WTC11 (cell line): ENCODE data around the gene SOCS7. TPM values are rescaled to one million over a fixed set of nuclear protein-coding genes. Genes with fewer than 3 reads are reported as not detected.

Experiments
- ATAC-seq: fragments of 200-7000 bp; cut with Tn5 transposase; 2 replicates; pipeline ENCODE4 v1.10.0; 2021; ENCODE audit warnings: mild to moderate bottlenecking, moderate library complexity
- CTCF ChIA-PET: fragments of 300-600 bp; sonication (Branson Sonifier 250); formaldehyde crosslinking; loops from one replicate; lab custom pipeline; 2021; ENCODE audit warnings: antibody characterized with exemption; lab: Charles Lee
- POLR2A ChIA-PET: fragments of 350-600 bp; sonication (Branson Sonifier 250); formaldehyde crosslinking; loops from one replicate; lab custom pipeline; 2021; ENCODE audit warnings: antibody characterized with exemption; lab: Charles Lee
- DNase-seq: peaks from one replicate; pipeline ENCODE4 v3.0.0; 2021; ENCODE audit warnings: low spot score
- H3K27ac Mint-ChIP-seq: 2 replicates; pipeline ENCODE4 v1.8.0; 2021; ENCODE audit warnings: mixed read lengths
- H3K27me3 Mint-ChIP-seq: 2 replicates; pipeline ENCODE4 v1.8.0; 2021; ENCODE audit warnings: low read depth, mild to moderate bottlenecking, moderate library complexity, mixed read lengths
- H3K36me3 Mint-ChIP-seq: 2 replicates; pipeline ENCODE4 v1.8.0; 2021; ENCODE audit warnings: mixed read lengths
- H3K4me1 Mint-ChIP-seq: 2 replicates; pipeline ENCODE4 v1.8.0; 2022; ENCODE audit warnings: mixed read lengths
- H3K4me3 Mint-ChIP-seq: 2 replicates; pipeline ENCODE4 v1.8.0; 2021; ENCODE audit warnings: mild to moderate bottlenecking, moderate library complexity, mixed read lengths
- H3K9me3 Mint-ChIP-seq: 2 replicates; pipeline ENCODE4 v1.8.0; 2021; ENCODE audit warnings: mixed read lengths
- ATF1 ChIP-seq: sonication (generic); formaldehyde crosslinking; IDR thresholded peaks from 2 replicates; pipeline ENCODE4 v1.8.1; 2023; ENCODE audit warnings: mild to moderate bottlenecking, moderate library complexity, missing genetic modification reagents
- CBFB ChIP-seq: sonication (generic); formaldehyde crosslinking; IDR thresholded peaks from 2 replicates; pipeline ENCODE4 v1.8.1; 2022; ENCODE audit warnings: mild to moderate bottlenecking, low read depth, missing genetic modification reagents
- EMX1 ChIP-seq: fragments of 250-450 bp; sonication (Bioruptor Pico); IDR thresholded peaks from 2 replicates; pipeline ENCODE4 v1.8.0; 2021; ENCODE audit warnings: mild to moderate bottlenecking
- ETV6 ChIP-seq: sonication (generic); formaldehyde crosslinking; IDR thresholded peaks from 2 replicates; pipeline ENCODE4 v1.8.1; 2022; ENCODE audit warnings: mild to moderate bottlenecking, missing genetic modification reagents
- FOXP1 ChIP-seq: sonication (generic); formaldehyde crosslinking; IDR thresholded peaks from 2 replicates; pipeline ENCODE4 v1.8.0; 2022; ENCODE audit warnings: missing genetic modification reagents, mild to moderate bottlenecking, moderate library complexity, borderline replicate concordance
- NFE2L1 ChIP-seq: sonication (generic); formaldehyde crosslinking; IDR thresholded peaks from 2 replicates; pipeline ENCODE4 v1.8.1; 2023; ENCODE audit warnings: missing genetic modification reagents
- ZNF121 ChIP-seq: sonication (generic); formaldehyde crosslinking; IDR thresholded peaks from 2 replicates; pipeline ENCODE4 v1.8.0; 2023; ENCODE audit warnings: missing genetic modification reagents
- ZNF219 ChIP-seq: sonication (generic); formaldehyde crosslinking; IDR thresholded peaks from 2 replicates; pipeline ENCODE4 v1.8.0; 2023; ENCODE audit warnings: missing genetic modification reagents, mild to moderate bottlenecking, borderline replicate concordance
- ZNF232 ChIP-seq: sonication (generic); formaldehyde crosslinking; IDR thresholded peaks from 2 replicates; pipeline ENCODE4 v1.8.0; 2022; ENCODE audit warnings: mild to moderate bottlenecking, missing genetic modification reagents
- ZNF263 ChIP-seq: sonication (generic); formaldehyde crosslinking; IDR thresholded peaks from 2 replicates; pipeline ENCODE4 v1.8.1; 2022; ENCODE audit warnings: low read depth, mild to moderate bottlenecking, moderate library complexity, missing genetic modification reagents
- ZNF396 ChIP-seq: fragments of 250-450 bp; sonication (Bioruptor Pico); IDR thresholded peaks from 2 replicates; pipeline ENCODE4 v1.8.0; 2021; ENCODE audit warnings: mild to moderate bottlenecking, moderate library complexity, borderline replicate concordance
- ZNF416 ChIP-seq: fragments of 250-450 bp; sonication (Bioruptor Pico); IDR thresholded peaks from 2 replicates; pipeline ENCODE4 v1.9.0; 2021; ENCODE audit warnings: mild to moderate bottlenecking, inconsistent platforms
- total RNA-seq: library from RNA; stranded (reverse); gene quantifications from 3 replicates; pipeline ENCODE4 v1.2.3, GENCODE V29; 2021
- TF ChIP-seq, protein P1 (sequence below): sonication (generic); formaldehyde crosslinking; IDR thresholded peaks from 2 replicates; pipeline ENCODE4 v1.8.1; 2023; ENCODE audit warnings: mild to moderate bottlenecking, missing genetic modification reagents, borderline replicate concordance
- TF ChIP-seq, protein P2 (sequence below): sonication (generic); formaldehyde crosslinking; IDR thresholded peaks from 2 replicates; pipeline ENCODE4 v1.8.1; 2022; ENCODE audit warnings: low read depth, missing genetic modification reagents, borderline replicate concordance
- TF ChIP-seq, protein P3 (sequence below): sonication (generic); formaldehyde crosslinking; conservative IDR thresholded peaks from 2 replicates; pipeline ENCODE4 v1.8.1; 2022; ENCODE audit warnings: mild to moderate bottlenecking, missing genetic modification reagents
- TF ChIP-seq, protein P4 (sequence below): sonication (generic); formaldehyde crosslinking; IDR thresholded peaks from 2 replicates; pipeline ENCODE4 v1.8.1; 2022; ENCODE audit warnings: mild to moderate bottlenecking, moderate library complexity, missing genetic modification reagents
- TF ChIP-seq, protein P5 (sequence below): sonication (generic); formaldehyde crosslinking; IDR thresholded peaks from 2 replicates; pipeline ENCODE4 v1.8.0; 2022; ENCODE audit warnings: mild to moderate bottlenecking, missing genetic modification reagents
- TF ChIP-seq, protein P6 (sequence below): fragments of 250-450 bp; sonication (Bioruptor Pico); IDR thresholded peaks from 2 replicates; pipeline ENCODE4 v1.9.0; 2021; ENCODE audit warnings: mild to moderate bottlenecking, borderline replicate concordance
- TF ChIP-seq, protein P7 (sequence below): sonication (generic); formaldehyde crosslinking; IDR thresholded peaks from 2 replicates; pipeline ENCODE4 v1.8.1; 2023; ENCODE audit warnings: mild to moderate bottlenecking, moderate library complexity, missing genetic modification reagents

SOCS7 gene
- total RNA-seq, 1 experiment from 2014 or later, result 33.6 TPM

DNA sequence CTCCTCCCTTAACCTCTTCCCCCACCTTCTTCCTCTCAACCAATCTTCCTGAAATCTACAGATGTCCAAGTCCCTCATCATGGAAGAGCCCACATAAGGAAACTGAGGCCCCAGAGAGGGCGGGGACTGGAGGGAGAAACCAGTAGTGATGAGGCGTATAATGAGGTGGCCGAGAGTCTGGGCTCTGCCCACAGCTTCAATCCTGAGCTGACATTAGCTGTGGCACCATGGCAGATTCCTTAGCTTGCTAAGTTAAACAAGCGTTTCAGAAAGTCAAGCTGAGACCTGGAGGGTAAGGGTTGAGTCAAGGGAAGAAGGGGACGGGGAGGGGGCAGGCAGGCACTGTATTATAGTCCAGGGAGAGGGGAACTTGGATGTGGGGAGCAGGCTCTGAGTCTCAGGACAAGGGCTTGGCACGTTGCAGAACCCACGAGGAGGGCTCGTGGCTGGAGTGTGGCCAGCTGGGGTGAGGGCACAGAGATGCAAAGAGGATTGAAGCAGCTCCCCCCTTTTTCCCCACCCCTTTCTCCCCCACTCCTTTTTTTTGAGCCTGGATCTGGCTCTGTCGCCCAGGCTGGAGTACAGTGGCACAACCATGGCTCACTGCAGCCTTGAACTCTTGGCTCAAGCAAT lies 89.9 kb downstream of the SOCS7 start:
- Mint-ChIP-seq H3K4me3 (peak overlapping the region; percentile 22; the same call in 1 of the 2 replicates), H3K4me1 (peaks cover 60% of the 10 kb centered on the region), H3K9me3 (no peaks in the 10 kb centered on the region), H3K27ac (peak overlapping the region; percentile 95), H3K36me3 (no peaks in the 10 kb centered on the region), H3K27me3 (no peaks in the 10 kb centered on the region)
- CTCF ChIA-PET, result interaction anchor here (0.7 to 4.3 kb wide), 14 partner anchors 10 to 231 kb away, joined by 3 to 44 read pairs (median 6); partner anchors contain the start of gene ARHGAP23
- TF ChIP-seq ZNF121 (peak; percentile 54; the same call in 1 of the 2 replicates), NFE2L1 (CRISPR knock-in tag) (no peak), ZNF263 (CRISPR knock-in tag) (peak; percentile 90; the same call in 1 of the 2 replicates), ETV6 (CRISPR knock-in tag) (peak; percentile 8; the same call in 1 of the 2 replicates)
- TF ChIP-seq, protein P1, sequence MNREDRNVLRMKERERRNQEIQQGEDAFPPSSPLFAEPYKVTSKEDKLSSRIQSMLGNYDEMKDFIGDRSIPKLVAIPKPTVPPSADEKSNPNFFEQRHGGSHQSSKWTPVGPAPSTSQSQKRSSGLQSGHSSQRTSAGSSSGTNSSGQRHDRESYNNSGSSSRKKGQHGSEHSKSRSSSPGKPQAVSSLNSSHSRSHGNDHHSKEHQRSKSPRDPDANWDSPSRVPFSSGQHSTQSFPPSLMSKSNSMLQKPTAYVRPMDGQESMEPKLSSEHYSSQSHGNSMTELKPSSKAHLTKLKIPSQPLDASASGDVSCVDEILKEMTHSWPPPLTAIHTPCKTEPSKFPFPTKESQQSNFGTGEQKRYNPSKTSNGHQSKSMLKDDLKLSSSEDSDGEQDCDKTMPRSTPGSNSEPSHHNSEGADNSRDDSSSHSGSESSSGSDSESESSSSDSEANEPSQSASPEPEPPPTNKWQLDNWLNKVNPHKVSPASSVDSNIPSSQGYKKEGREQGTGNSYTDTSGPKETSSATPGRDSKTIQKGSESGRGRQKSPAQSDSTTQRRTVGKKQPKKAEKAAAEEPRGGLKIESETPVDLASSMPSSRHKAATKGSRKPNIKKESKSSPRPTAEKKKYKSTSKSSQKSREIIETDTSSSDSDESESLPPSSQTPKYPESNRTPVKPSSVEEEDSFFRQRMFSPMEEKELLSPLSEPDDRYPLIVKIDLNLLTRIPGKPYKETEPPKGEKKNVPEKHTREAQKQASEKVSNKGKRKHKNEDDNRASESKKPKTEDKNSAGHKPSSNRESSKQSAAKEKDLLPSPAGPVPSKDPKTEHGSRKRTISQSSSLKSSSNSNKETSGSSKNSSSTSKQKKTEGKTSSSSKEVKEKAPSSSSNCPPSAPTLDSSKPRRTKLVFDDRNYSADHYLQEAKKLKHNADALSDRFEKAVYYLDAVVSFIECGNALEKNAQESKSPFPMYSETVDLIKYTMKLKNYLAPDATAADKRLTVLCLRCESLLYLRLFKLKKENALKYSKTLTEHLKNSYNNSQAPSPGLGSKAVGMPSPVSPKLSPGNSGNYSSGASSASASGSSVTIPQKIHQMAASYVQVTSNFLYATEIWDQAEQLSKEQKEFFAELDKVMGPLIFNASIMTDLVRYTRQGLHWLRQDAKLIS (CRISPR knock-in tag), result no peak
- POLR2A ChIA-PET, result interaction anchor here (0.9 to 2.7 kb wide), 5 partner anchors 9 to 67 kb away, joined by 3 to 28 read pairs (median 4); partner anchors contain the start of gene ARHGAP23
- DNase-seq, result no peak
- ATAC-seq, result peak; percentile 9; the same call in 1 of the 2 replicates

DNA sequence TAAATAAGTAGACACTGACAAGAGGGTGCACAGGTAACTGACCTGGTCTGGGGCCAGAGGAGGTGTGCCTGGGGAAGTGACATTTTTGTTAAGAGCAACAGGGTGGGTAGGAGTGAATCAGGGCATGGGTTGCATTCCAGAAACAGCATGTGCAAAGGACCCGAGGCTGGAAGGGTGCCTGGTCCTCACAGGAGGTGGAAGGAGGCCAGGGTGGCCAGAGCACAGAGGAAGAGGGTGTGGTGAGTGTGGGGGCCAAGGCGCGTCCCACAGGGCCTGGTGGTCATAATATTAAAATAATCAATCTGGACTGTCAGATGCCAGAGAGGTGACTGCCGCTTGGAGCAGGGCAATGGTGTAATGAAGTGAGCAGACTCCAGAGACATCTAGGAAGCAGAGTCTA lies 90.9 kb downstream of the SOCS7 start:
- CTCF ChIA-PET, result interaction anchor here (1.4 to 4.3 kb wide), 7 partner anchors 9 to 116 kb away, joined by 5 to 44 read pairs (median 13); no protein-coding TSS in a partner anchor
- ATAC-seq, result no peak
- peak overlapping the region; percentile 58 for H3K27ac Mint-ChIP-seq
- TF ChIP-seq, protein P2, sequence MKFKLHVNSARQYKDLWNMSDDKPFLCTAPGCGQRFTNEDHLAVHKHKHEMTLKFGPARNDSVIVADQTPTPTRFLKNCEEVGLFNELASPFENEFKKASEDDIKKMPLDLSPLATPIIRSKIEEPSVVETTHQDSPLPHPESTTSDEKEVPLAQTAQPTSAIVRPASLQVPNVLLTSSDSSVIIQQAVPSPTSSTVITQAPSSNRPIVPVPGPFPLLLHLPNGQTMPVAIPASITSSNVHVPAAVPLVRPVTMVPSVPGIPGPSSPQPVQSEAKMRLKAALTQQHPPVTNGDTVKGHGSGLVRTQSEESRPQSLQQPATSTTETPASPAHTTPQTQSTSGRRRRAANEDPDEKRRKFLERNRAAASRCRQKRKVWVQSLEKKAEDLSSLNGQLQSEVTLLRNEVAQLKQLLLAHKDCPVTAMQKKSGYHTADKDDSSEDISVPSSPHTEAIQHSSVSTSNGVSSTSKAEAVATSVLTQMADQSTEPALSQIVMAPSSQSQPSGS (CRISPR knock-in tag), result no peak
- TF ChIP-seq CBFB (CRISPR knock-in tag) (no peak), ZNF416 (CRISPR knock-in tag) (no peak), ZNF232 (no peak), ATF1 (CRISPR knock-in tag) (no peak), FOXP1 (no peak), EMX1 (CRISPR knock-in tag) (no peak), ZNF219 (CRISPR knock-in tag) (no peak), ZNF396 (CRISPR knock-in tag) (no peak)
- TF ChIP-seq, protein P3, sequence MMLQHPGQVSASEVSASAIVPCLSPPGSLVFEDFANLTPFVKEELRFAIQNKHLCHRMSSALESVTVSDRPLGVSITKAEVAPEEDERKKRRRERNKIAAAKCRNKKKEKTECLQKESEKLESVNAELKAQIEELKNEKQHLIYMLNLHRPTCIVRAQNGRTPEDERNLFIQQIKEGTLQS (CRISPR knock-in tag), result no peak
- TF ChIP-seq, protein P4, sequence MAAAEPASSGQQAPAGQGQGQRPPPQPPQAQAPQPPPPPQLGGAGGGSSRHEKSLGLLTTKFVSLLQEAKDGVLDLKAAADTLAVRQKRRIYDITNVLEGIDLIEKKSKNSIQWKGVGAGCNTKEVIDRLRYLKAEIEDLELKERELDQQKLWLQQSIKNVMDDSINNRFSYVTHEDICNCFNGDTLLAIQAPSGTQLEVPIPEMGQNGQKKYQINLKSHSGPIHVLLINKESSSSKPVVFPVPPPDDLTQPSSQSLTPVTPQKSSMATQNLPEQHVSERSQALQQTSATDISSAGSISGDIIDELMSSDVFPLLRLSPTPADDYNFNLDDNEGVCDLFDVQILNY, result no peak
- TF ChIP-seq, protein P5, sequence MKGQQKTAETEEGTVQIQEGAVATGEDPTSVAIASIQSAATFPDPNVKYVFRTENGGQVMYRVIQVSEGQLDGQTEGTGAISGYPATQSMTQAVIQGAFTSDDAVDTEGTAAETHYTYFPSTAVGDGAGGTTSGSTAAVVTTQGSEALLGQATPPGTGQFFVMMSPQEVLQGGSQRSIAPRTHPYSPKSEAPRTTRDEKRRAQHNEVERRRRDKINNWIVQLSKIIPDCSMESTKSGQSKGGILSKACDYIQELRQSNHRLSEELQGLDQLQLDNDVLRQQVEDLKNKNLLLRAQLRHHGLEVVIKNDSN (CRISPR knock-in tag), result no peak
- TF ChIP-seq, protein P6, sequence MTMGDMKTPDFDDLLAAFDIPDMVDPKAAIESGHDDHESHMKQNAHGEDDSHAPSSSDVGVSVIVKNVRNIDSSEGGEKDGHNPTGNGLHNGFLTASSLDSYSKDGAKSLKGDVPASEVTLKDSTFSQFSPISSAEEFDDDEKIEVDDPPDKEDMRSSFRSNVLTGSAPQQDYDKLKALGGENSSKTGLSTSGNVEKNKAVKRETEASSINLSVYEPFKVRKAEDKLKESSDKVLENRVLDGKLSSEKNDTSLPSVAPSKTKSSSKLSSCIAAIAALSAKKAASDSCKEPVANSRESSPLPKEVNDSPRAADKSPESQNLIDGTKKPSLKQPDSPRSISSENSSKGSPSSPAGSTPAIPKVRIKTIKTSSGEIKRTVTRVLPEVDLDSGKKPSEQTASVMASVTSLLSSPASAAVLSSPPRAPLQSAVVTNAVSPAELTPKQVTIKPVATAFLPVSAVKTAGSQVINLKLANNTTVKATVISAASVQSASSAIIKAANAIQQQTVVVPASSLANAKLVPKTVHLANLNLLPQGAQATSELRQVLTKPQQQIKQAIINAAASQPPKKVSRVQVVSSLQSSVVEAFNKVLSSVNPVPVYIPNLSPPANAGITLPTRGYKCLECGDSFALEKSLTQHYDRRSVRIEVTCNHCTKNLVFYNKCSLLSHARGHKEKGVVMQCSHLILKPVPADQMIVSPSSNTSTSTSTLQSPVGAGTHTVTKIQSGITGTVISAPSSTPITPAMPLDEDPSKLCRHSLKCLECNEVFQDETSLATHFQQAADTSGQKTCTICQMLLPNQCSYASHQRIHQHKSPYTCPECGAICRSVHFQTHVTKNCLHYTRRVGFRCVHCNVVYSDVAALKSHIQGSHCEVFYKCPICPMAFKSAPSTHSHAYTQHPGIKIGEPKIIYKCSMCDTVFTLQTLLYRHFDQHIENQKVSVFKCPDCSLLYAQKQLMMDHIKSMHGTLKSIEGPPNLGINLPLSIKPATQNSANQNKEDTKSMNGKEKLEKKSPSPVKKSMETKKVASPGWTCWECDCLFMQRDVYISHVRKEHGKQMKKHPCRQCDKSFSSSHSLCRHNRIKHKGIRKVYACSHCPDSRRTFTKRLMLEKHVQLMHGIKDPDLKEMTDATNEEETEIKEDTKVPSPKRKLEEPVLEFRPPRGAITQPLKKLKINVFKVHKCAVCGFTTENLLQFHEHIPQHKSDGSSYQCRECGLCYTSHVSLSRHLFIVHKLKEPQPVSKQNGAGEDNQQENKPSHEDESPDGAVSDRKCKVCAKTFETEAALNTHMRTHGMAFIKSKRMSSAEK (CRISPR knock-in tag), result no peak
- TF ChIP-seq, protein P7, sequence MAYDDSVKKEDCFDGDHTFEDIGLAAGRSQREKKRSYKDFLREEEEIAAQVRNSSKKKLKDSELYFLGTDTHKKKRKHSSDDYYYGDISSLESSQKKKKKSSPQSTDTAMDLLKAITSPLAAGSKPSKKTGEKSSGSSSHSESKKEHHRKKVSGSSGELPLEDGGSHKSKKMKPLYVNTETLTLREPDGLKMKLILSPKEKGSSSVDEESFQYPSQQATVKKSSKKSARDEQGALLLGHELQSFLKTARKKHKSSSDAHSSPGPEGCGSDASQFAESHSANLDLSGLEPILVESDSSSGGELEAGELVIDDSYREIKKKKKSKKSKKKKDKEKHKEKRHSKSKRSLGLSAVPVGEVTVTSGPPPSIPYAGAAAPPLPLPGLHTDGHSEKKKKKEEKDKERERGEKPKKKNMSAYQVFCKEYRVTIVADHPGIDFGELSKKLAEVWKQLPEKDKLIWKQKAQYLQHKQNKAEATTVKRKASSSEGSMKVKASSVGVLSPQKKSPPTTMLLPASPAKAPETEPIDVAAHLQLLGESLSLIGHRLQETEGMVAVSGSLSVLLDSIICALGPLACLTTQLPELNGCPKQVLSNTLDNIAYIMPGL (CRISPR knock-in tag), result no peak

More for the DNA sequence above, 90.9 kb downstream of the SOCS7 start:
- Mint-ChIP-seq H3K36me3 (0 out of 2 replicates have a peak, but pooled peaks cover 2% of the 10 kb centered on the region), H3K27me3 (no peaks in the 10 kb centered on the region), H3K4me3 (no peak overlapping the region), H3K4me1 (peaks cover 55% of the 10 kb centered on the region), H3K9me3 (no peaks in the 10 kb centered on the region)
- POLR2A ChIA-PET, result interaction anchor here (1.1 to 2.7 kb wide), 2 partner anchors 9 to 10 kb away, joined by 3 to 28 read pairs; no protein-coding TSS in a partner anchor
- no peak for DNase-seq
